Prostate gland (tissue), 2 donors: Measurements from ENCODE around the gene KCNK2.

Experiments
- CTCF ChIP-seq, 4 experiments: fragments of 200-600 bp in 2 of 4; fragments of 450-650 bp in 2 of 4; sonication (generic) in 2 of 4; IDR thresholded peaks; 1 replicate in 3 of 4; 2 replicates in 1 of 4; pipeline ENCODE4 v1.5.1; 2016 to 2019; ENCODE audit warnings: antibody characterized with exemption in 4 of 4, mild to moderate bottlenecking in 2 of 4, moderate library complexity in 2 of 4
- POLR2A ChIP-seq: fragments of 450-650 bp; IDR thresholded peaks from one replicate; pipeline ENCODE4 v1.6.1; 2016; ENCODE audit warnings: antibody characterized with exemption, mild to moderate bottlenecking
- POLR2AphosphoS5 ChIP-seq: sonication (generic); formaldehyde crosslinking; IDR thresholded peaks from one replicate; pipeline ENCODE4 v1.6.1; 2017; ENCODE audit warnings: antibody characterized with exemption

GRCh38 chr1:215263636-215264035 is 181.1 kb downstream of the KCNK2 start:
- TF ChIP-seq CTCF (IDR thresholded peaks at IDR 0.05) (no peak), POLR2A (no peak), POLR2AphosphoS5 (no peak)
